ENCODE data around the gene BMP3. TPM values are rescaled to one million over a fixed set of nuclear protein-coding genes. Genes with fewer than 3 reads are reported as not detected.

The BMP3 gene
- total RNA-seq, 1 donor from 2014 or later, result 108 TPM

- DNase-seq (ENCODE audit: low spot score), result no peak
Observed at GRCh38 chr4:81040012-81040659, 9.6 kb downstream of the BMP3 start.

GRCh38 chr4:81042578-81043365 lies 12.3 kb downstream of the BMP3 start:
- no peak for DNase-seq (ENCODE audit: low spot score)

- DNase-seq (ENCODE audit: low spot score), result no peak
Observed at GRCh38 chr4:81049330-81049729, 18.8 kb downstream of the BMP3 start.

- DNase-seq (ENCODE audit: low spot score), result no peak
Observed at GRCh38 chr4:81049907-81050306, 19.4 kb downstream of the BMP3 start.

- peak; percentile 52 for DNase-seq (ENCODE audit: low spot score)
Observed at GRCh38 chr4:81052119-81053068, 21.9 kb downstream of the BMP3 start.

- no peak for DNase-seq (ENCODE audit: low spot score)
Observed at GRCh38 chr4:81058621-81059020, 28.1 kb downstream of the BMP3 start.

GRCh38 chr4:81060587-81061343 lies 30.3 kb downstream of the BMP3 start:
- no peak for DNase-seq (ENCODE audit: low spot score)

GRCh38 chr4:81061344-81061730 lies 30.8 kb downstream of the BMP3 start:
- DNase-seq (ENCODE audit: low spot score), result no peak

- no peak for DNase-seq (ENCODE audit: low spot score)
Observed at GRCh38 chr4:81062001-81062400, 31.5 kb downstream of the BMP3 start.

- DNase-seq (ENCODE audit: low spot score), result no peak
Observed at GRCh38 chr4:81065446-81065845, 34.9 kb downstream of the BMP3 start.

- DNase-seq (ENCODE audit: low spot score), result peak; percentile 78
Observed at GRCh38 chr4:81069706-81070331, 39.3 kb downstream of the BMP3 start.

- DNase-seq (ENCODE audit: low spot score), result no peak
Observed at GRCh38 chr4:81071013-81071412, 40.5 kb downstream of the BMP3 start.

- DNase-seq (ENCODE audit: low spot score), result no peak
Observed at GRCh38 chr4:81081156-81081555, 50.6 kb downstream of the BMP3 start.

GRCh38 chr4:81084029-81084428 lies 53.5 kb downstream of the BMP3 start:
- no peak for DNase-seq (ENCODE audit: low spot score)

- DNase-seq (ENCODE audit: low spot score), result no peak
Observed at GRCh38 chr4:81084634-81085033, 54.1 kb downstream of the BMP3 start.

- no peak for DNase-seq (ENCODE audit: low spot score)
Observed at GRCh38 chr4:81085291-81085690, 54.8 kb downstream of the BMP3 start.

GRCh38 chr4:81085979-81086378 lies 55.5 kb downstream of the BMP3 start:
- no peak for DNase-seq (ENCODE audit: low spot score)

GRCh38 chr4:81093720-81094401 lies 63.4 kb downstream of the BMP3 start:
- no peak for DNase-seq (ENCODE audit: low spot score)

GRCh38 chr4:81095389-81095788 lies 64.9 kb downstream of the BMP3 start:
- DNase-seq (ENCODE audit: low spot score), result no peak

- no peak for DNase-seq (ENCODE audit: low spot score)
Observed at GRCh38 chr4:81096566-81096965, 66.1 kb downstream of the BMP3 start.

All from ureter (tissue), 1 donor.